KBM-7 (cell line): ENCODE results near the gene CTDSPL.

Source experiments
- DNase-seq: peaks from one replicate; pipeline ENCODE4 v3.0.0-alpha.2; 2015
- in situ Hi-C: fragments of 300-500 bp; cut with MboI; formaldehyde crosslinking; loops from 2 replicates; pipeline ENCODE4 v1.14.3; 2020; ENCODE audit warnings: low sequenced_read_pairs, low pct_unique_long_range_greater_than_20kb, mixed read lengths

Gene CTDSPL

GRCh38 chr3:37991109-37991508, 129.4 kb downstream of the CTDSPL start:
- in situ Hi-C loops, result no loop called here

DNA sequence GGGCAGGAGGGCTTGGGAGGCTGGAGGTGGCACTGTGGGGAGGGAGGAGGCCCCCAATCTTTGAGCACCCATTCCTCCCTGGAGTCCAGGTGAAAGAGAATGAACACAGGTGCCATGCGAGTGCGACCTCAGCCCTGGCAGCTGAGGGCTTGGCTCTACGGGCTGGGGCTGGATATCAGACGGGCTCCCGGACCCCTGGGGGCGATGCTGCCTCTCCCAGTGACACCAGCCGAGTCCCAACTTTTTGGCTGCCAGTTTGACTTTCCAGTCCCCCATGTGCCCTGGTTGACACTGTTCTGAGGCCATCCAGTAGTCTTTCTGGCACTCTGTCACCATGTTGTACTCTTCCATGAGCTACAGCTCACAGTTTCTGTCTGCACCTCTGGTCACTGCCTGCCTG, 130.1 kb downstream of the CTDSPL start:
- in situ Hi-C loops, result no loop called here
- no peak for DNase-seq

More at GRCh38 chr3:37991109-37991508, 129.4 kb downstream of the CTDSPL start:
- DNase-seq, result no peak

DNA sequence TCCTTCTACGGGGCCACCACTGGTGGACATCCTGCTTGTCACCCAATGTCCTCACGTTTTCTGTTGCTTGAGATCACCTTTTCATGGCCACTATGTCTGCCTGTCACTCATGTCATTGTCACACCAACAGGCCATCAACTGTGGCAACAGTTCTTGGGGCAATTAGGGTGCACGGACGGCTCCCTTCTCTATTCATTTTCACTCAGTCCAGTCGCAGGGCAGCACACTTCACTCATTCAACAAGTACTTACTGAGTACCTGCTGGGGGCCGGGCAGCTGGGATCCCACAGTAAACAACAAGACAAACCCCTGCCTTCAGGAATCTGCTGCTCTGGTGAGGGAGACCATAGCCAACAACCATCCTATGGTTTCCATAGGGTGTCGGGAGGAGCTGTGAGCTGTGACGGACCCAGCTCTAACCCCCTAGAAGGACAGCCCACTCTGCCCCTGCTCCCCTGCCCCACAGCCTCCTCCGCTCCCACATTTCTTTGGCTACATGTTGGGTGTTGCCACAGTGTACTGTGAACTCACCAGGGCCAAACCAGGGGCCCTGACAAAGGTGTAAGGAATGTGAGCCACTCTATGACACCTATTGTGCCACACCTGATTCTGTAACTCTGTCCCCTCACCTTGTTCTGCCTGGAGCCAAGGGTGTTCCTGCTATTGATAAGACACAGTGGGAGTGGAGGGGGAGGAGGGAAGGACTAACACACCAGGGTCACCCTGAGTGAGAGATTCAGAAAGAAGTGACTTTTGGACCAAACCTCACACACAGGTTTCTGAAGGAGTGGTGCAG, 130.8 kb downstream of the CTDSPL start:
- DNase-seq, result no peak
- in situ Hi-C loops, result no loop called here

GRCh38 chr3:37993067-37993455, 131.4 kb downstream of the CTDSPL start:
- in situ Hi-C loops, result no loop called here
- DNase-seq, result no peak

DNA sequence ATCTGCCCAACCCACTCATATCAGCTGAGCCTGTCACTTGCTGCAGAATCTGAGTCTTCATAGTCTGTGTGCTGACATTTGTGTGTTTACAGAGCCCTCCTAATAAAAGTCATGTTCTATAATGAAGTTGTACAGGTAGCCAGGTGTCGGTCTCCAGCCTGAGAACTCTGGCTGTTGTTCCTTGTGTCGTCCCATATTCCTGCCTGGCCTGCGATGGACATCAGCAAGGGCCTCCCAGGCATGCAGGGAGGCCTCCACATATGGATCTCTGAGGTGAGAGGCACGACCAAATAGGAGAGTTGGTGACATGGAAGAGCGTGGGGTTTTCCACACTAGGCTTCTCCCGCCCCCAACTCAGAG, 131.8 kb downstream of the CTDSPL start:
- in situ Hi-C loops, result no loop called here
- no peak for DNase-seq

DNA sequence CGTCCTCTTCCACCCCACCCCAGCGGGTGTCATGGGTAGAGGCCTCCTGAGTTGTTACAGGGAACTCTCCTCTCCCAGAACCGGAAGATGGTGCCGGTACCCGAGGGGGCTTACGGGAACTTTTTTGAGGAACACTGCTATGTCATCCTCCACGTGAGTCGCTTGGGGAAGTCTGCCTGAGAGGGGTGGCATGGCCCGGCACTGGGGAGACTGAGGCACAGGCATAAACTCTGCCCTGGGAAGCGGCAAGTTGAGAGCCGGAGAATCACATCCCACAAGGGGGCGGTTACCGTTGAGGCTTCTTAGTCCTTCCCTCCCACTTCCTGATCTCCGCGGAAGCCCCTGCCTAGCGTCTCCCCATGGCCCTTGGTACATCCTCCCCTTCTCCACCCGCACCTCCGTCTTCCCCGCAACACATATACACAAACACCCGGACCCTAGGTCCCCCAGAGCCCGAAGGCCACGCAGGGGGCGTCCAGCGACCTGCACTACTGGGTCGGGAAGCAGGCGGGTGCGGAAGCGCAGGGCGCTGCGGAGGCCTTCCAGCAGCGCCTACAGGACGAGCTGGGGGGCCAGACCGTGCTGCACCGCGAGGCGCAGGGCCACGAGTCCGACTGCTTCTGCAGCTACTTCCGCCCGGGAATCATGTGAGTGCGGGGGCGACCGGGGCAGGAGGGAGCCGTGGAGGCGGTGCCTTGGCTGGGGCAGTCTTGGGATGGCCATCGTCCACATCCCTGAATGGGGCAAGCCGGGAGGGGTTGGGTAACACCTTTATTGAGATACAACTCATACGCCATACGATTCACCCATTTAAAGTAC, 132.3 kb downstream of the CTDSPL start:
- peak; percentile 86 for DNase-seq
- in situ Hi-C loops, result no loop called here

- DNase-seq, result no peak
- in situ Hi-C loops, result no loop called here
These were observed 132.9 kb downstream of the CTDSPL start for GRCh38 chr3:37994639-37994972.

DNA sequence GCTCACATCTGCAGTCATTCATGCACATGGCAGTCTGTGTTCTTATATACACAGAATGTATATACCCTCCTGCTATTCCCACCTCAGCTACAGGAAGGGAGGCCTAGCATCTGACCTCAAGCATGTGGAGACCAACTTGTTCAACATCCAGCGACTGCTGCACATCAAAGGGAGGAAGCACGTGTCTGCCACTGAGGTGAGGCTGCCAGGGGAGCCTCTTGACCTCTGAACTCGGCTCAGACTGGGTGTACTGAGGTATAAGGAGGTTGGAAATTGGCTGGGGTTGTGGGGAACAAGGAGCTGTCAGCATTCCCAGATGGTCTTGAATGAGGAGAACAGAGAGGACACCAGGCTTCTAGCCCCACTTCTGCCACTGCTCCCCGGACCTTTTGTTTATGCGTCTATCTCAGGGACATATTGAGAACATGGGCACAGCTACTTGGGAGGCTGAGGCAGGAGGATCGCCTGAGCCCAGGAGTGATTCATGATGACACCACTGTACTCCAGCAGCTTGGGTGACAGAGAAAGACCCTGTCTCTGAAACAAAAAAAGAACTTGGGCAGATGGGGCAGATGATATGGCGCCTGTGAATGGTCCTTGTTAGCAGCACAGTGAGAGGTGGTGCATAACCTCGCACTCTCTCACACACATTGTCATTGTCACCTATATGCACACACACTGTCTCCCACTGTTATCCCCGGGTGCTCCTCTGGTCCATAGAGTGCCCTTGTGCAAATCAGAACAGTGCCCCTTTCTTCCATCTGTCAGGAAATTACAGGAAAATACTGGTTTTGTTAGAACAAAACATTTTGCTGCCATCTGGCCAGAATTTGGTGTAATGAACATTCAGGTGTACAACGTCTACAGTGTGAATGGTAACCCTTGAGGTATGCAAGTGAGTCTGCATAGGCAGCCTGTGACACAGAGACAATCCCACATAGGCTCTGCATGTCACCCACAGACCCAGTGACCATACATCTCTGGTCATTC, 134.3 kb downstream of the CTDSPL start:
- no peak for DNase-seq
- in situ Hi-C loops, result no loop called here

DNA sequence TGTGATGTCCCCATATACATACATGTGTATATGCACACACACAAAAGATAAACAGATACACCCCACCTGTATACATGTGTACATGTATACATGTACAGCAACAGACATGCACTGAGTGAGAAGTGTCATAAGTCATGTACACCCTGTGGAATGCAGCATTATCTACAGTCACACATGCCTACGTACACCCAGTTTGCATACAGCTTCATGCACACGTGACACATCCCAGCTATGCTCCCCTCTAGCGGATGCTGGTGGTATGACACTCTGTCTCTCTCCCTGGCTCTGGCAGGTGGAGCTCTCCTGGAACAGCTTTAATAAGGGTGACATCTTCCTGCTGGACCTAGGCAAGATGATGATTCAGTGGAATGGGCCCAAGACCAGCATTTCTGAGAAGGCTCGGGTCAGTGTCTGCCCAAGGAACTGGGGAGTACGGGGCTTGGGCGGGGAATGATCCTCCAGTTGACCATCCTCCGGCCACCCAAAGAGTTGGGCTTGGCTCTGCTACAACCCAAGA, 135.2 kb downstream of the CTDSPL start:
- in situ Hi-C loops, result no loop called here
- peak; percentile 87 for DNase-seq

- DNase-seq, result no peak
- in situ Hi-C loops, result no loop called here
These were observed 135.7 kb downstream of the CTDSPL start for GRCh38 chr3:37997342-37997741.

DNA sequence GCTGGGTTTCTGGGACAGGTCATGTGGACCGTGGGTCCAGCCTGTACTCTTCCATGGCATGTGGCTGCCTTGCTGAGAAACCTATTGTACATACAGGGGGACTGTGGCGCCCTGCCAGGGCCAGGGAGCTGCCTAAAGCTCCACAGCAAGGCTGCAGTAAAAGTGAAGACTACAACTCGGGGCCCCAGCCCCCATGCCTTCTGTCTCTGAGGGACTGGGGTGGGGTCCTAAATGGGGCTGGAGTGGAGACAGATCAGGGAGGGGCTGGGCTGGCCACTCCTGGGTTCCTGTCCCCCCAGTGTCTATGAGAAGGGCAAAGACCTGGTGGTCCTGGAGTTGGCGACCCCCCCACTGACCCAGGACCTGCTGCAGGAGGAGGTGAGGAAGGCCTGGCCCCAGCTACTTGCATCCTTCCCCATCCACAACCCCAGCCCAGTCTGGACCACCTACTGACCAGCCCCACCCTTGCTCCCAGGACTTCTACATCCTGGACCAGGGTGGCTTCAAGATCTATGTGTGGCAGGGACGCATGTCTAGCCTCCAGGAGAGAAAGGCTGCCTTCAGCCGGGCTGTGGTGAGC, 136.2 kb downstream of the CTDSPL start:
- in situ Hi-C loops, result no loop called here
- no peak for DNase-seq

DNA sequence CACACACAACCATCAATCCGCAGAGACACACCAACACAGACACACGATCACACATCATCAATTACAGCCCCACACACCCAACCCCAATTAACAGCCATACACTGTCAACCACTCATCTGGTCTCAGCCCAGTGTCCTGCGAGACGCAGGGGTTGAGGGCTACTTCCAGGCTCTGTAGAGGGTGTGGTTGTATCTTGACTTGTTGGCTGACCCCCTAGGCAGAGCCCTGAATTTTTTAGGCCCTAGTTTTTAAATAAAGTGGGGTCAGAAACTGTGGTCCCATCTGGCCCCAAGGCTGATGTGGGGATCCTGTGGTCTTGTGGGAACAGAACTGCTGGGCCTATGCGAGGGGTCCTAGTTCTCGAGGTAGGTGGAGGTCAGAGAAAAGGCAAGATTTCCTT, 138.2 kb downstream of the CTDSPL start:
- DNase-seq, result no peak
- in situ Hi-C loops, result no loop called here

DNA sequence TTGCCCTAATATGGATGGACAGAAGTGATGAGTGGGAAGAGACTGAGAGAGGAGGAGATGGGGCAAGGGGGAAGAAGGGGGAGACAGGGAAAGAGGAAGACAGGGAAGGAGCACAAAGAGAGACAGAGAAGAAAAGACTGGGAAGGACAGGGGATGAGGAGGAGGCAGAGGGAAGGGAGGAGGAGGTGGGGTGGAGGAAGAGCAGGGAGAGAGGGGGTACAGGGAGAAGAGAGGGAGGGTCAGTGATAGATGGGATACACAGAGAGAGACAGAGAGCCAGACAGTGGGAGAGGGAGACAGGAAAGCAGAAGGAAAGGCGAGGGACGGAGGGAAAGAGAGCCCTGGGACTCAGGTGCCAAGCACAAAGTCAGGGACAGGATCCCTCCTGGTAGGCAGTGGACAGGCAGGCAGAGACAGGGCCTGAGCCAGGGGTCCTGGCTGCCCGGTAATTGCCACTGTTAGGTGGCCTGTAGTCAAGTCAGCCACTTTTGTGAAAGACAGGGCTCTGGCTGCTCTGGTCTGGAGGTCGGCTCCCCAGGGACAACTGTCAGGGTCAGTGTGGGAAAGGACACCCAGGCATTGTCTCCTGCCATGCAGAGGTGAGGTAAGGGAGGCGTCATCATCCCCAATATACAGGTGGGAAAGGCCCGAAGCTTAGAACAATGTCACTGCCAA, 138.7 kb downstream of the CTDSPL start:
- in situ Hi-C loops, result no loop called here
- DNase-seq, result no peak

DNA sequence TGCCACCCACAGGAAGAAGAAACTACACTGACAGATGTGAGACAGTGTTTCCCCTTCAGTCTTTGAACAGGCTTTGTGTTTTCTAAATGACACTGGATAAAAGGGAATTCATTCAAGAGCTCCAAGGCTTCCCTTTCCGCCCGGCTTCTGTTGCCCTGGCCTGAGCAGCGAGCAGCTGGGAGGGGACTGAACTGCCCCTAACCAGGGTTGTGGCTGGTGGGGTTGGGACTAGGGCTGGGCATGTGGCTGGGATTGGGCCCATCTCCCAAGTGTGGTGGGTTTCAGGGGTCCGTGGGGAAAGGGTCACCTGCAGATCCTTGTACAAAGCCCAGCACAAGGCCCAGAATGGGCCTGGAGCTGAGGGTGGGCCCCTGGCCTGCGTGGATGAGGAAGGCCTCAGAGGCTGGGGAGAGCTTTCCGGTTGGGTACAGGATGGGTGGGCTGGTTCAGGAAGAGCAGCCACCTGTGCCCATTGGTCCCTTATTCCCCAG, 139.3 kb downstream of the CTDSPL start:
- in situ Hi-C loops, result no loop called here
- DNase-seq, result no peak

DNA sequence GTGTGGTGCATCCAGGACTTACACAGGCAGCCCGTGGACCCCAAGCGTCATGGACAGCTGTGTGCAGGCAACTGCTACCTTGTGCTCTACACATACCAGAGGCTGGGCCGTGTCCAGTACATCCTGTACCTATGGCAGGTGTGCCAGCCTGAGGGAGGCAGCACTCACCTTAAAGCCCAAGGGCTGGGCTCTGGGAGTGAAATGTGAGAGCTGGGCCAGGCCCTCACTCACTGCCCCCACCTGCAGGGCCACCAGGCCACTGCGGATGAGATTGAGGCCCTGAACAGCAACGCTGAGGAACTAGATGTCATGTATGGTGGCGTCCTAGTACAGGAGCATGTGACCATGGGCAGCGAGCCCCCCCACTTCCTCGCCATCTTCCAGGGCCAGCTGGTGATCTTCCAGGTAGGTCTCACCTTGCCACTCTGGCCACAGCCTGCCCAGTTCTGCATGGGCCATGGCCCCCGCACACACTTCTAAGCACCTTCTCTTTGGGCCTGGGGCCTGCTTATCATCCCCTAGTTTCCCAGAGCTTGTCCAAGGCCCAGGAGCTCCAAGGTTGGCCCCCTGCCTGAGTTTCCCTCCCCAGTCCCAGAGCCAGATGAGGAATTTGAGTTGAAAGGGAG, 139.9 kb downstream of the CTDSPL start:
- DNase-seq, result no peak
- in situ Hi-C loops, result no loop called here

- in situ Hi-C loops, result no loop called here
- DNase-seq, result no peak
These were observed 140.7 kb downstream of the CTDSPL start for GRCh38 chr3:38002291-38002876.

GRCh38 chr3:38002940-38003339, 141.3 kb downstream of the CTDSPL start:
- in situ Hi-C loops, result no loop called here
- no peak for DNase-seq
